CD14-positive monocyte (primary cell): ENCODE measurements around the gene TPX2. TPM values are rescaled to one million over a fixed set of nuclear protein-coding genes. Genes with fewer than 3 reads are reported as not detected.

Source experiments
- DNase-seq, 3 donors: peaks; one replicate each; pipeline ENCODE4 v3.0.0-alpha.2; 2011 to 2022
- H2AFZ ChIP-seq: 2 replicates; pipeline ENCODE4 v1.6.0; 2012; ENCODE audit warnings: mild to moderate bottlenecking, low read depth, low read length, inconsistent platforms; ENCODE audit not compliant: insufficient read depth, poor library complexity, severe bottlenecking
- H3K27ac ChIP-seq, 2 donors: 1 replicate in 1 of 2; 2 replicates in 1 of 2; pipeline ENCODE4 v1.5.1; 2012 to 2013; ENCODE audit warnings: low read length in 2 of 2, control low read depth in 1 of 2, inconsistent platforms in 1 of 2, low read depth in 1 of 2, mild to moderate bottlenecking in 1 of 2
- H3K27me3 ChIP-seq, 2 donors: one replicate each; pipeline versions ENCODE4 v1.6.0 to v1.6.1; 2011 to 2013; ENCODE audit warnings: low read length in 2 of 2; ENCODE audit not compliant: control insufficient read depth in 2 of 2, insufficient read depth in 2 of 2
- H3K36me3 ChIP-seq, 2 donors: replicated peaks in 1 of 2; 1 replicate in 1 of 2; 2 replicates in 1 of 2; pipeline versions ENCODE4 v1.5.1 to v1.6.1; 2012 to 2013; ENCODE audit warnings: low read length in 2 of 2, control low read depth in 1 of 2, inconsistent platforms in 1 of 2, mild to moderate bottlenecking in 1 of 2; ENCODE audit not compliant: insufficient read depth in 2 of 2, control insufficient read depth in 1 of 2
- H3K4me1 ChIP-seq, 2 donors: 1 replicate in 1 of 2; 2 replicates in 1 of 2; pipeline versions ENCODE4 v1.5.1 to v1.6.1; 2012 to 2013; ENCODE audit warnings: low read length in 2 of 2, control low read depth in 1 of 2, inconsistent platforms in 1 of 2, mild to moderate bottlenecking in 1 of 2, moderate library complexity in 1 of 2; ENCODE audit not compliant: insufficient read depth in 2 of 2, control insufficient read depth in 1 of 2
- H3K4me2 ChIP-seq: replicated peaks from 2 replicates; pipeline ENCODE3; 2012; ENCODE audit warnings: low read length, moderate library complexity, mild to moderate bottlenecking; ENCODE audit not compliant: poor library complexity, severe bottlenecking; ENCODE audit errors: extremely low read depth
- H3K4me3 ChIP-seq, 3 experiments: fragments of 200-600 bp in 1 of 3; sonication (generic) in 1 of 3; replicated peaks in 1 of 3; 1 replicate in 2 of 3; 2 replicates in 1 of 3; pipeline ENCODE4 v1.5.1; 2011 to 2013; ENCODE audit warnings: low read length in 3 of 3, mild to moderate bottlenecking in 3 of 3, control low read depth in 2 of 3, low read depth in 2 of 3, inconsistent platforms in 1 of 3, moderate library complexity in 1 of 3
- H3K79me2 ChIP-seq: 2 replicates; pipeline ENCODE4 v1.6.0; 2012; ENCODE audit warnings: mild to moderate bottlenecking, control low read depth, inconsistent platforms, low read length, moderate library complexity; ENCODE audit not compliant: insufficient read depth
- H3K9ac ChIP-seq: 2 replicates; pipeline ENCODE4 v1.6.0; 2017; ENCODE audit warnings: low read length, mild to moderate bottlenecking; ENCODE audit not compliant: insufficient read depth, poor library complexity, severe bottlenecking
- H3K9me3 ChIP-seq, 2 donors: replicated peaks in 1 of 2; 1 replicate in 1 of 2; 2 replicates in 1 of 2; pipeline versions ENCODE4 v1.5.1 to v1.6.1; 2012 to 2013; ENCODE audit warnings: low read length in 2 of 2, control low read depth in 1 of 2; ENCODE audit not compliant: control insufficient read depth in 1 of 2, insufficient read depth in 1 of 2
- H4K20me1 ChIP-seq: 2 replicates; pipeline ENCODE4 v1.6.0; 2012; ENCODE audit warnings: mild to moderate bottlenecking, low read length, control low read depth, moderate library complexity; ENCODE audit not compliant: insufficient read depth
- H3K27ac Mint-ChIP-seq, 7 donors: one replicate each; pipeline ENCODE4 v1.8.0; 2020; ENCODE audit warnings: mild to moderate bottlenecking in 7 of 7, mixed read lengths in 7 of 7, moderate library complexity in 6 of 7, inconsistent platforms in 2 of 7
- H3K27me3 Mint-ChIP-seq, 3 donors: one replicate each; pipeline ENCODE4 v1.8.0; 2021 to 2022; ENCODE audit warnings: low read depth in 3 of 3, mild to moderate bottlenecking in 3 of 3, mixed read lengths in 3 of 3, moderate library complexity in 3 of 3, inconsistent platforms in 1 of 3
- H3K36me3 Mint-ChIP-seq, 2 donors: one replicate each; pipeline ENCODE4 v1.8.0; 2020; ENCODE audit warnings: mixed read lengths in 2 of 2, inconsistent platforms in 1 of 2, mild to moderate bottlenecking in 1 of 2
- H3K4me1 Mint-ChIP-seq: one replicate; pipeline ENCODE4 v1.8.0; 2020; ENCODE audit warnings: mild to moderate bottlenecking, mixed read lengths
- H3K4me3 Mint-ChIP-seq, 2 donors: one replicate each; pipeline ENCODE4 v1.8.0; 2020; ENCODE audit warnings: mild to moderate bottlenecking in 2 of 2, mixed read lengths in 2 of 2, moderate library complexity in 1 of 2
- H3K9me3 Mint-ChIP-seq, 7 donors: one replicate each; pipeline ENCODE4 v1.8.0; 2020 to 2022; ENCODE audit warnings: mixed read lengths in 7 of 7, mild to moderate bottlenecking in 6 of 7, moderate library complexity in 6 of 7, inconsistent platforms in 2 of 7
- WGBS: methylation state at CpG from one replicate; pipeline ENCODE4 v1.1.5; 2013; ENCODE audit warnings: missing lambda C conversion rate; ENCODE audit not compliant: insufficient coverage; 5-methylcytosine and 5-hydroxymethylcytosine counted together
- intact Hi-C, 2 donors: fragments of 100-400 bp; cut with micrococcal nuclease; formaldehyde crosslinking; loops; one replicate each; pipeline versions ENCODE4 v1.15.0 to v1.15.1; 2023
- polyA minus RNA-seq: library from RNA; depleted of rRNA, polyadenylated mRNA; stranded (reverse); fragments of >200 nt; gene quantifications from 2 replicates; pipeline ENCODE4 v1.2.3, GENCODE V29; 2012
- polyA plus RNA-seq, 3 donors: library from polyadenylated mRNA; depleted of rRNA in 1 of 3; unstranded in 2 of 3; stranded (reverse) in 1 of 3; fragments of 300-500 nt in 2 of 3; fragments of >200 nt in 1 of 3; fragmentation: Illumina TruSeq in 2 of 3; gene quantifications; 1 replicate in 2 of 3; 2 replicates in 1 of 3; pipeline ENCODE4 v1.2.3, GENCODE V29; 2012 to 2021
- total RNA-seq, 12 experiments: library from RNA in 1 of 12; stranded (reverse) in 1 of 12; fragments of 120-200 nt in 1 of 12; gene quantifications; one replicate each; pipeline ENCODE4 v1.2.4 and lab custom pipeline; 2013 to 2026; ENCODE audit warnings: mixed read lengths in 6 of 12, inconsistent platforms in 1 of 12
- TF ChIP-seq, protein P1 (sequence below): fragments of 200-600 bp; IDR thresholded peaks from one replicate; pipeline ENCODE4 v1.8.0; 2022; ENCODE audit warnings: antibody characterized with exemption, mild to moderate bottlenecking

The TPX2 gene, protein sequence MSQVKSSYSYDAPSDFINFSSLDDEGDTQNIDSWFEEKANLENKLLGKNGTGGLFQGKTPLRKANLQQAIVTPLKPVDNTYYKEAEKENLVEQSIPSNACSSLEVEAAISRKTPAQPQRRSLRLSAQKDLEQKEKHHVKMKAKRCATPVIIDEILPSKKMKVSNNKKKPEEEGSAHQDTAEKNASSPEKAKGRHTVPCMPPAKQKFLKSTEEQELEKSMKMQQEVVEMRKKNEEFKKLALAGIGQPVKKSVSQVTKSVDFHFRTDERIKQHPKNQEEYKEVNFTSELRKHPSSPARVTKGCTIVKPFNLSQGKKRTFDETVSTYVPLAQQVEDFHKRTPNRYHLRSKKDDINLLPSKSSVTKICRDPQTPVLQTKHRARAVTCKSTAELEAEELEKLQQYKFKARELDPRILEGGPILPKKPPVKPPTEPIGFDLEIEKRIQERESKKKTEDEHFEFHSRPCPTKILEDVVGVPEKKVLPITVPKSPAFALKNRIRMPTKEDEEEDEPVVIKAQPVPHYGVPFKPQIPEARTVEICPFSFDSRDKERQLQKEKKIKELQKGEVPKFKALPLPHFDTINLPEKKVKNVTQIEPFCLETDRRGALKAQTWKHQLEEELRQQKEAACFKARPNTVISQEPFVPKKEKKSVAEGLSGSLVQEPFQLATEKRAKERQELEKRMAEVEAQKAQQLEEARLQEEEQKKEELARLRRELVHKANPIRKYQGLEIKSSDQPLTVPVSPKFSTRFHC
- 0.60 TPM for total RNA-seq (2013)
- under 1 TPM in 1 of 3 donors, not detected in 2; 0.06 TPM for polyA plus RNA-seq
- polyA minus RNA-seq: 0.28 and 0.40 TPM in 2 replicates
- 0.68 to 49.7 (median 1.4) reads per million in 11 experiments for total RNA-seq (lab: John Stamatoyannopoulos, UW)

DNA sequence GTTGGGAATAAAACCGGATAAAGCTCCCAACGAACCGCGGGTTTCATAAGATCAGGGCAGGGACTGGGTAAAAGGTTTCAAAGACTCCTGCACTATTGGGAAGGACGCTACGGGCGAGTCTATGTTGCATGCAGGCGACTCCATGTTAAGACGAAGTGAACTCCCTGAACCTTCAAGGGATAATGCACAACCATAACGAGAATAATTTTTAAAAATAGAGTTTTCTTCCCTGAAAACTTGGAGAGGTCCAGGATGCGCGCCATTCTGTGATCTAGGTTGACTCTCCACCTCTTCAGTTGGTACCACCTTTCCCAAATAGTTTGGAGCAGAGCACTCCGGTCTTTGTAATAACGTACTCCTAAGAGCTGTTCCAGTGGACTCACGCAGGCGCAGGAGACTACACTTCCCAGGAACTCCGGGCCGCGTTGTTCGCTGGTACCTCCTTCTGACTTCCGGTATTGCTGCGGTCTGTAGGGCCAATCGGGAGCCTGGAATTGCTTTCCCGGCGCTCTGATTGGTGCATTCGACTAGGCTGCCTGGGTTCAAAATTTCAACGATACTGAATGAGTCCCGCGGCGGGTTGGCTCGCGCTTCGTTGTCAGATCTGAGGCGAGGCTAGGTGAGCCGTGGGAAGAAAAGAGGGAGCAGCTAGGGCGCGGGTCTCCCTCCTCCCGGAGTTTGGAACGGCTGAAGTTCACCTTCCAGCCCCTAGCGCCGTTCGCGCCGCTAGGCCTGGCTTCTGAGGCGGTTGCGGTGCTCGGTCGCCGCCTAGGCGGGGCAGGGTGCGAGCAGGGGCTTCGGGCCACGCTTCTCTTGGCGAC is at the start of gene TPX2:
TSS of gene TPX2 (plus strand) at position 562 of the 821 bp plus-strand sequence. CDS start 18,187 bp downstream, outside the sequence.
- Mint-ChIP-seq H3K27ac (no peak within 1 kb of the TSS), H3K4me3 (no peak within 1 kb of the TSS), H3K9me3 (no peaks in the 10 kb centered on the region), H3K27me3 (peaks cover 2 to 4% (median 2%) of the 10 kb centered on the region in 3 donors), H3K36me3 (peaks cover 0 to 3% of the 10 kb centered on the region in 2 donors), H3K4me1 (peaks cover 3% of the 10 kb centered on the region)
- Histone ChIP-seq H4K20me1 (no peaks in the 10 kb centered on the region), H3K4me1 (peaks cover 26 to 36% of the 10 kb centered on the region in 2 donors), H3K27me3 (no peaks in the 10 kb centered on the region), H3K9me3 (no peaks in the 10 kb centered on the region), H3K4me2 (peak within 1 kb of the TSS; percentile 89), H2AFZ (peak within 1 kb of the TSS; percentile 91), H3K36me3 (no peaks in the 10 kb centered on the region), H3K9ac (peak within 1 kb of the TSS; percentile 57), H3K79me2 (peaks cover 49% of the 10 kb centered on the region), H3K27ac (peak within 1 kb of the TSS; percentile 21 to 72), H3K4me3 (peak within 1 kb of the TSS; percentile 92 to 97 (median 94))
- DNase-seq: peak; percentile 85 to 97 (median 93)
- WGBS: under 1% methylated on average over 47 of the region's 54 CpGs
- TF ChIP-seq, protein P1, sequence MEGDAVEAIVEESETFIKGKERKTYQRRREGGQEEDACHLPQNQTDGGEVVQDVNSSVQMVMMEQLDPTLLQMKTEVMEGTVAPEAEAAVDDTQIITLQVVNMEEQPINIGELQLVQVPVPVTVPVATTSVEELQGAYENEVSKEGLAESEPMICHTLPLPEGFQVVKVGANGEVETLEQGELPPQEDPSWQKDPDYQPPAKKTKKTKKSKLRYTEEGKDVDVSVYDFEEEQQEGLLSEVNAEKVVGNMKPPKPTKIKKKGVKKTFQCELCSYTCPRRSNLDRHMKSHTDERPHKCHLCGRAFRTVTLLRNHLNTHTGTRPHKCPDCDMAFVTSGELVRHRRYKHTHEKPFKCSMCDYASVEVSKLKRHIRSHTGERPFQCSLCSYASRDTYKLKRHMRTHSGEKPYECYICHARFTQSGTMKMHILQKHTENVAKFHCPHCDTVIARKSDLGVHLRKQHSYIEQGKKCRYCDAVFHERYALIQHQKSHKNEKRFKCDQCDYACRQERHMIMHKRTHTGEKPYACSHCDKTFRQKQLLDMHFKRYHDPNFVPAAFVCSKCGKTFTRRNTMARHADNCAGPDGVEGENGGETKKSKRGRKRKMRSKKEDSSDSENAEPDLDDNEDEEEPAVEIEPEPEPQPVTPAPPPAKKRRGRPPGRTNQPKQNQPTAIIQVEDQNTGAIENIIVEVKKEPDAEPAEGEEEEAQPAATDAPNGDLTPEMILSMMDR: peak; percentile 11
- intact Hi-C loops: no loop called here
